Epidermal melanocyte (primary cell): ENCODE results near the gene ZNF407.

Experiments
- DNase-seq: peaks from one replicate; pipeline ENCODE4 v3.0.0; 2011; ENCODE audit warnings: low spot score; ENCODE audit not compliant: insufficient read length

Gene ZNF407

GRCh38 chr18:74669136-74669798 lies 71.6 kb downstream of the ZNF407 start:
- DNase-seq = no peak

- DNase-seq = no peak
Observed at GRCh38 chr18:74672371-74672770, 74.7 kb downstream of the ZNF407 start.

- DNase-seq = no peak
Observed at GRCh38 chr18:74674487-74674886, 76.8 kb downstream of the ZNF407 start.

- no peak for DNase-seq
Observed at GRCh38 chr18:74679006-74679678, 81.5 kb downstream of the ZNF407 start.

- DNase-seq = no peak
Observed at GRCh38 chr18:74679679-74680076, 82.0 kb downstream of the ZNF407 start.

- DNase-seq = no peak
Observed at GRCh38 chr18:74682141-74682990, 84.7 kb downstream of the ZNF407 start.

- DNase-seq = no peak
Observed at GRCh38 chr18:74682991-74683297, 85.3 kb downstream of the ZNF407 start.

GRCh38 chr18:74683573-74683972 lies 85.9 kb downstream of the ZNF407 start:
- DNase-seq = no peak

- no peak for DNase-seq
Observed at GRCh38 chr18:74689251-74689650, 91.6 kb downstream of the ZNF407 start.

- DNase-seq = no peak
Observed at GRCh38 chr18:74692367-74693013, 94.8 kb downstream of the ZNF407 start.

GRCh38 chr18:74694436-74694835 lies 96.8 kb downstream of the ZNF407 start:
- no peak for DNase-seq

GRCh38 chr18:74695170-74695569 lies 97.5 kb downstream of the ZNF407 start:
- DNase-seq = no peak

GRCh38 chr18:74698881-74699280 lies 101.2 kb downstream of the ZNF407 start:
- no peak for DNase-seq

GRCh38 chr18:74699455-74699854 lies 101.8 kb downstream of the ZNF407 start:
- no peak for DNase-seq

GRCh38 chr18:74702950-74703349 lies 105.3 kb downstream of the ZNF407 start:
- DNase-seq = no peak

- no peak for DNase-seq
Observed at GRCh38 chr18:74708169-74708568, 110.5 kb downstream of the ZNF407 start.

- no peak for DNase-seq
Observed at GRCh38 chr18:74709452-74709851, 111.8 kb downstream of the ZNF407 start.

- DNase-seq = no peak
Observed at GRCh38 chr18:74714120-74714519, 116.5 kb downstream of the ZNF407 start.

- DNase-seq = no peak
Observed at GRCh38 chr18:74714791-74715190, 117.1 kb downstream of the ZNF407 start.

GRCh38 chr18:74715306-74715705 lies 117.6 kb downstream of the ZNF407 start:
- DNase-seq = no peak

- DNase-seq = no peak
Observed at GRCh38 chr18:74715865-74716712, 118.4 kb downstream of the ZNF407 start.
